ENCODE data around the gene UTP18. TPM values are rescaled to one million over a fixed set of nuclear protein-coding genes. Genes with fewer than 3 reads are reported as not detected.

Gene UTP18
- total and polyA plus RNA-seq, 9 of the 15 experiments (the other 6 are each of a cell fraction or from before 2014, with no cell fraction given) = 31.1 to 99.2 (median 66.7) TPM

DNA sequence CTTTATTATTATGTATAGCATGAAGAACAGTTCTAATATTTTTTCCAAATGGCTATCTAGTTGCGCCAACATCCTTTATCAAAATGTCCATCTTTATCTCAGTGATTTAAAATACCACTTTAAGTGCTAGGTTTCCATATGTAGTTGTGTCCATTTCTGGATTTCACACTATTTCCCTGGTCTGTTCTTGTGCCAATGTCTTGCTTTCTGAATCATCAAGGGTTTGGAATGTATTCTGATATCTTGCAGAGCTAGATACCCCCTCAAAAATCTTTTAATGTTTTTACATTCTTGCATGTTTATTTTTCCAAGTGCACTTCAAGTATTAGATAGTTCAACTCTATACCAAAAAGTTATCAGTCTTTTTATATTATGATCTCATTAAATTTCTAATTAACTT, 14.8 kb upstream of the UTP18 start:
- in situ Hi-C loops (cut with MboI) (no loop called here), intact Hi-C loops (cut with micrococcal nuclease) (no loop called here)
- FAIRE-seq (no peak), ATAC-seq (no peak), DNase-seq (ENCODE audit: extremely low read depth in 1 of 4, low spot score in 3 of 4) (no peak)
- no TSS peak for BruUV-seq (replicated peaks)
- Histone ChIP-seq H3K79me2 (ENCODE audit: control insufficient read depth, insufficient read depth, low read length) (peaks cover 11% of the 10 kb centered on the region), H3K4me2 (ENCODE audit: insufficient read depth, low read length) (no peak overlapping the region), H3K9me1 (ENCODE audit: control insufficient read depth, insufficient read depth, low read length) (no peaks in the 10 kb centered on the region), H3K4me1 (replicated peaks in 1 of 2; ENCODE audit: control insufficient read depth in 2 of 2, insufficient read depth in 2 of 2, low read length in 2 of 2) (no peaks in the 10 kb centered on the region), H3K27ac (ENCODE audit: extremely low read depth, low read depth, low read length) (no peak overlapping the region), H3K36me3 (ENCODE audit: control insufficient read depth, insufficient read depth, low read length) (peaks cover 7% of the 10 kb centered on the region; the same call in 1 of the 3 replicates), H3K9me3 (replicated peaks; ENCODE audit: control insufficient read depth, insufficient read depth, low read depth, low read length) (no peaks in the 10 kb centered on the region), H2AFZ (ENCODE audit: low read depth, low read length) (no peak overlapping the region), H4K20me1 (replicated peaks; ENCODE audit: control insufficient read depth, insufficient read depth, low read length) (no peaks in the 10 kb centered on the region), H3K4me3 (no peak overlapping the region), H3K27me3 (ENCODE audit: control insufficient read depth in 2 of 2, insufficient read depth in 2 of 2, low read length in 2 of 2) (no peaks in the 10 kb centered on the region), H3K9ac (ENCODE audit: insufficient read depth in 1 of 2, low read depth in 2 of 2, low read length in 2 of 2) (no peak overlapping the region)
- TF ChIP-seq MYBL2 (IDR thresholded peaks at IDR 0.05; ENCODE audit: low read depth) (no peak), MYBL2 (CRISPR knock-in tag; IDR thresholded peaks at IDR 0.05; ENCODE audit: borderline replicate concordance) (no peak), NFYB (IDR thresholded peaks at IDR 0.05; ENCODE audit: extremely low read depth, insufficient read length) (no peak), ZNF12 (CRISPR knock-in tag; IDR thresholded peaks at IDR 0.05) (no peak), ZBTB5 (IDR thresholded peaks at IDR 0.05) (no peak), CBX2 (IDR thresholded peaks at IDR 0.05; ENCODE audit: insufficient read depth, low read length, poor library complexity, severe bottlenecking) (no peak), HNRNPH1 (optimal IDR thresholded peaks at IDR 0.05; ENCODE audit: low read depth, low read length) (no peak), RBM34 (IDR thresholded peaks at IDR 0.05; ENCODE audit: borderline replicate concordance, insufficient read depth, low read length) (no peak), IRF1 (CRISPR knock-in tag; IDR thresholded peaks at IDR 0.05; ENCODE audit: borderline replicate concordance) (no peak), ZNF212 (CRISPR knock-in tag; IDR thresholded peaks at IDR 0.05) (no peak), BRD4 (IDR thresholded peaks at IDR 0.05) (no peak), BCOR (IDR thresholded peaks at IDR 0.05) (no peak), MEIS2 (IDR thresholded peaks at IDR 0.05; ENCODE audit: partially characterized antibody) (no peak)
- TF ChIP-seq, protein P1, sequence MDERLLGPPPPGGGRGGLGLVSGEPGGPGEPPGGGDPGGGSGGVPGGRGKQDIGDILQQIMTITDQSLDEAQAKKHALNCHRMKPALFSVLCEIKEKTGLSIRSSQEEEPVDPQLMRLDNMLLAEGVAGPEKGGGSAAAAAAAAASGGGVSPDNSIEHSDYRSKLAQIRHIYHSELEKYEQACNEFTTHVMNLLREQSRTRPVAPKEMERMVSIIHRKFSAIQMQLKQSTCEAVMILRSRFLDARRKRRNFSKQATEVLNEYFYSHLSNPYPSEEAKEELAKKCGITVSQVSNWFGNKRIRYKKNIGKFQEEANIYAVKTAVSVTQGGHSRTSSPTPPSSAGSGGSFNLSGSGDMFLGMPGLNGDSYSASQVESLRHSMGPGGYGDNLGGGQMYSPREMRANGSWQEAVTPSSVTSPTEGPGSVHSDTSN (CRISPR knock-in tag; IDR thresholded peaks at IDR 0.05; ENCODE audit: low read depth) = no peak
- TF ChIP-seq, protein P1 (tag; conservative IDR thresholded peaks at IDR 0.05; ENCODE audit: low read depth) = no peak
- CTCF ChIA-PET (ENCODE audit: low intra/inter-chr PET ratio) = no interaction called here
- POLR2A ChIA-PET = no interaction called here
- WGBS (ENCODE audit: insufficient coverage, low coverage, missing lambda C conversion rate) = 100% methylated on average over 1 of the region's 1 CpG
